HG03025 (cell line): Measurements from ENCODE around the gene PPP1CB.
"Not testable (repeated sequence)": the region's sequence is repeated elsewhere in the genome, so short reads cannot be mapped to it uniquely, and the experiment has no call there.

ENCODE experiments used
- ATAC-seq: cut with Tn5 transposase; IDR thresholded peaks from one replicate; pipeline ENCODE4 v1.9.1; 2021; ENCODE audit warnings: mild to moderate bottlenecking, moderate library complexity; ENCODE audit not compliant: unreplicated experiment, low FRiP score

PPP1CB gene

GRCh38 chr2:28772351-28772750, 20.7 kb downstream of the PPP1CB start:
- ATAC-seq, result no peak

DNA sequence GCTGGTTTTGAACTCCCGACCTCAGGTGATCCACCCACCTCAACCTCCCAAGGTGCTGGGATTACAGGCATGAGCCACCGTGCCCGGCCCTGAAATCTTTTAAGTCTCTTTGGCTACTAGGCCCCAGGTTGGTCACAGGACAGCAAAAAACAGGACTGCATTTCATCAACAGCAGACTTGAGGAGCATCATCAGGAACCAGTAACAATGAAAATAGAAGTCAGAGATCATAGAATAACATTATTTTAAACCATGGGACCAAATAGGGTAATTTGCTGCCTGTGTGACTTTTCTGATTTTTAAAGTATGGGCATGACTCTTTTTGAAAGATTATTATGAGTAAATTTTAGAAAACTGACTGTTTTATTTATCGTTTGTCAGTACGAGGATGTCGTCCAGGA, 24.8 kb downstream of the PPP1CB start:
- no peak for ATAC-seq

DNA sequence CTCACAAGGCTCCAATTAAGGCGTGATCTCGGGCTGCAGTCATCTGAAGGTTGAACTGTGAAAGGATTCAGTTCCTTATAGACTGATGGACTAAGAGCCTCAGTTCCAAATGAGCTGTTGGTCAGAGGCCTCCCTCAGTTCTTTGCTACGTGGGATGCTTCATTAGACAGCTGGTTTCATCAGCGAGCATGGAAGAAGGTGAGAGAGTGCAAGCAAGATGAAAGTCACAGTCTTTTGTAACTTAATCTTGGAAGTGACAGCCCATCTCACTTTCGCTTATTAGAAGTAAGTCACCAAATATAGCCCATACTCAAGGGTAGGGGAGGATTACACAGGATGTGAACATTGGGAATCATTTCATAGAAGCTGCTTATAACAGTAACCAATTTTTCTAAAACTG, 26.8 kb downstream of the PPP1CB start:
- no peak for ATAC-seq

DNA sequence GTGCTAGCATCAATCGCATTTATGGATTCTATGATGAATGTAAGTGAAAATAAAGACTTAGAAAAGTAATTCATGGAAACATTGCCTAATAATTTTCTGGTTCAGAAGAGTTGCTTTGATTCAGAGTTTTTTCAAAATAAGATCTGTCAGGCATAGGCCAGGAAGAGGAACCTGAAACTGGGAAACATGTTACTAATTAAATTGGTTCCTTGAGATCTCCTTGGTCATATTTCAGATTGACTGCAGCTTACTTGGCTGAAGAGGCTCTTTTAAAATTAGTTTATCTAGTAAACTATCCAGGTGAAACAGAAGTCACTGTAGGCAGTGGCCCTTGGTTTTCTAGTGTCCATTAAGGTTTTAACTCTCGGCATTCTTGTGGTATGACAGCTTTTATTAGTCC, 27.4 kb downstream of the PPP1CB start:
- no peak for ATAC-seq

DNA sequence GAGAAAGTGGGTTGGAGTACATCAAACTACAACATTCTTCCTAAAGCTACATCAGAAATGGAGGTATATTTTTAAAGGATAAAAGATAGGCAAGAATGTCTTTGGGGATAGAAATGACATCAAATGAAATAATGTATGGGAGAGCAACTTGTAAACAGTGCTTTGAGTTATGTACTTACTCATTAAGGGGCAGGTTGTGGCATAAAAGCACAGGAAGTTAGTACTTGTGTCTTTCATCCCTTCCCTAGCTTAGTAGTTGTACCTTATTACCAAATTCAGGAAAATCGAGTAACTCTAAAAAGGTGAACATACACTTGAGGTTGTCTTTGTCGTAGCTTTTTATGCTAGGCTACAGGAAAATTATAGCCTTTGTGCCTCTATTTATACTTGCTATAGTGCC, 28.9 kb downstream of the PPP1CB start:
- ATAC-seq, result no peak

DNA sequence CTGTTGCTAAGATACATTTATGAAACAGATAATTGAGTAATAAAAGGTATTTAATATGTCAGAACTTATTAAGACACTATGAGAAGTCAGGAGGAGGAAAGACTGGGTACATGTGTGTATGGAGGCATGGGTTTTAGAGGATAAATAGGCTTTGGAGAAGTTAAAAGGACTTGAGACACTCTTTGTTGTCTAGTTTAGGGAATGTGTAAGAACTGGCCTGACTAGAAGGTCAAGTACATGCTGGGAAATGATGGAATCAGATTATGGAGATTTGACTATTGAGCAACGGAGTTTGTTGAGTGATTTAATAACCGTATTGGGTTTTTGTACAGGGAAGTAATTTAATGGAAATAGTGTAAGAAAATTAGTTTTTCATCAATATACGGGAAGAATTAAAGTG, 30.8 kb downstream of the PPP1CB start:
- no peak for ATAC-seq

DNA sequence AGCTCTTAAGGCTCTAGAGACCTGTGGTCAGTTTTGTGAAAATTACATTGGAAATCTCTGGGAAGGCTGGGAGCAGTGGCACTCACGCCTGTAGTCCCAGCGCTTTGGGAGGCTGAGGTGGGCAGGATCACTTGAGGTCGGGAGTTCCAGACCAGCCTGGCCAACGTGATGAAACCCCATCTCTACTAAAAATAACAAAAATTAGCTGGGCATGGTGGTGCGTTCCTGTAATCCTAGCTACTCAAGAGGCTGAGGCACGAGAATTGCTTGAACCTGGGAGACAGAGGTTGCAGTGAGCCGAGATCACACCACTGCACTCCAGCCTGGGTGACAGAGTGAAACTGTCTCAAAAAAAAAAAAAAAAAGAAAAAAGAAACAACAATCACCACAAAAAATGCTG, 32.9 kb downstream of the PPP1CB start:
- not testable (repeated sequence) for ATAC-seq

GRCh38 chr2:28796620-28797019, 45.0 kb downstream of the PPP1CB start:
- ATAC-seq, result no peak

DNA sequence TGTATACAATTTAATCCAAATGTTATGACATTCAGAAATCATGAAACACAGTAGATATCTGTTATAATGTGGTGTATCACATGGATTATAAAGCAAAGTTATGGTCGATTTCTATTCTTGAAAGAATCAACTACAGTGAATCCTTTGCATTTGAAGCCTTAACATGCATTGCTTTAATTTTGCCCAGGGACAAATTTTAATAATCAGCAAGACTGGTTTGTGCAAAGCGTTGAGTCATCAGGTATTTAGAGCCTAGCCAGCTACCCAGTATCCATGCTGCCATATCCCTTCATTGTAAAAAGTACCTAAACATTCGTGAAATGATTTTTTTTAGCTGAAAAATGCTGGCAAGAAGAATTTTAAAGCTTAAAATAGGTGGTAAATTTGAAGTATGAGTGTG, 50.1 kb downstream of the PPP1CB start:
- no peak for ATAC-seq

- no peak for ATAC-seq
These were observed 51.4 kb downstream of the PPP1CB start for GRCh38 chr2:28802975-28803429.

DNA sequence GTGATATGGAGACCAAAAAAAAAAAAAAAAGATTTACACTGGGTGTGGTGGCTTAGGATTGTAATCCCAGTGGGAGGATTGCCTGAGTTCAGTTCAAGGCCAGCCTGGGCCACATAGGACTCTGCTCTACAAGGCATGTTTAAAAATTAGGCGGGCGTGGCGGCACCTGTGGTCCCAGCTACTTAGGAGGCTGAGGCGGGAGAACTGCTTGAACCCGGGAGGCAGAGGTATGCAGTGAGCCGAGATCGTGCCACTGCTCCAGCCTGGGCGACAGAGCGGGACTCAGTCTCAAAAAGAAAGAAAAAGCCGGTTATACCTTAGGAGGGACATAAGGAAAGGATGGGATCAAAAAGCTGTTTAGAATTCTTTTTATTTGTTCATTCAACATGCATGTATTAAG, 58.3 kb downstream of the PPP1CB start:
- no peak for ATAC-seq

DNA sequence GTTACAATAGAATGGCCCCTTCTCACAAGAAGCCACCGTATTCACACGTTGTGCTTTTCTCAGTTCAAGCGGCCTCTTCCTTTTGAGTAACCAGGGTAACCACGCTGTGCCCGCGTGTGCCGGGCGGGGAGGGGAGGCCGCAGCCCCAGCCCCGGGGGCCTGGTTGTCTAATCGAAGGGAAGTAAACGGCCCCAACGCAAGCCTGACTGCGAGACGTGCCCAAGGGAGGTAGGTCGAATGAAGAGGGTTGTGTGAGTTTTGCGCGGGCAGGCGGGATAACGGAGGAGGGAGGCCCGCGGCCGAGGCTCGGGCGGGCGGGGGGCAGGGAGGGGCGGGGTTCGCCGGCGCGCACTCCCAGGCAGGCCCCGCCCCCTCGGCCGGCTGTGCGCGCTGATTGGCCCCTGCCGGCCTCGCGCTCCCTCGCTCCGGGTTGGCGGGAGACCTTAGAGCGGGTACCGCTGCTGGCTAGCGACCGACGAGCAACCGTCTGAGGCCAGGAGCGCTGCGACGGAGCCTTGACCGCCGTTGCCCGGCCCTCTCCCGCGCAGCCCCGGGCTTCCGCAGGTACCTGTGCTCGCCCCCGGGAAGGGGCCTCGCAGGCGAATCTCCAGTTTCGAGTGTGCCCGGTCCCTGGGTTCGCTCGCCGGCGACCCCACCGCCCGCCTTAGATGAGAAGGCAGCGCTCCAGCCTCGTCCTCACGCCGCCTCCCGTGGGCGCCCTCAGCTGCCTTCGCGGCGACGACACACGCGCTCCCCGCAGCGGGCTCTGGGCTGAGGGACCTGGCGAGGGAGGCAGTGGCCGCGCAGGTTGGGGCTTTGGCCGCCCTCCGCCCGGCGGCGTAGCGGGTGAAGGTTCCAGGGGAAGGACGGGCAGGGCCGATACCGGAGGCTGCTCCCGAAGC, 59.0 kb downstream of the PPP1CB start, which contains the start of gene SPDYA:
TSS of gene SPDYA (plus strand) at position 451 of the 902 bp plus-strand sequence. CDS start 5,181 bp downstream, outside the sequence.
- peak; percentile 61 for ATAC-seq

DNA sequence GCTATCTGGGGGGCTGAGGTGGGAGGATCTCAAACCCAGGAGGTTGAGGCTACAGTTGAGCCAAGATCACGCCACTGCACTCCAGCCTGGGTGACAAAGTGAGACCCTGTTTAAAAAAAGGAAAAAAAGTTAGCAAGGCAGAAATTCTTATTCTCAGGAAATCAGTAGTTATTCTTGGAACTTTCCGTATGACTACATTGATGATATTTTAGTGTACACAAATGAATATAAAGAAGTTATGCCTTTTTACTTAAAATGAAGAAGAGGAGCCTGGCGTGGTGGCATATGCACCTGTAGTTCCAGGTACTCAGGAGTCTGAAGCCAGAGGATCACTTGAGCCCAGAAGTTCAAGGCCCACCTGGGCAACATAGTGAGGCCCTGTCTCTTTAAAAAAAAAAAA, 66.4 kb downstream of the PPP1CB start:
- no peak for ATAC-seq

GRCh38 chr2:28821295-28821958, 69.8 kb downstream of the PPP1CB start:
- no peak for ATAC-seq

- no peak for ATAC-seq
These were observed 70.4 kb downstream of the PPP1CB start for GRCh38 chr2:28822036-28822435.

DNA sequence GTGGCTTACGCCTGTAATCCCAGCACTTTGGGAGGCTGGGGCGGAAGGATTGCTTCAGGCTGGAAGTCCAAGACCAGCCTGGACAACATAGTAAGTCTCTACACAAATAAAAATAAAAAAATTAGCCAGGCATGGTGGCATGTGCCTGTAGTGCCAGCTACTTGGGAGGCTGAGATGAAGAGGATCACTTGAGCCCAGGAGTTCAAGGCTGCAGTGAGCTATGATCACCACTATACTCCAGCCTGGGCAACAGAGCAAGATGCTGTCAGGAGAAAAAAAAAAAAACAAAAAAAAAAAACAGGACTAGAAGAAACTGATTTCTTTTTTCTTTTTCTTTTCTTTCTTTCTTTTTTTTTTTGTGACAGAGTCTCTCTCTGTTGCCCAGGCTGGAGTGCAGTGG, 72.6 kb downstream of the PPP1CB start:
- ATAC-seq, result no peak

GRCh38 chr2:28824870-28825269, 73.2 kb downstream of the PPP1CB start:
- ATAC-seq, result no peak

- no peak for ATAC-seq
These were observed 76.8 kb downstream of the PPP1CB start for GRCh38 chr2:28828382-28828781.

GRCh38 chr2:28833740-28834470, 82.3 kb downstream of the PPP1CB start:
- ATAC-seq, result no peak

DNA sequence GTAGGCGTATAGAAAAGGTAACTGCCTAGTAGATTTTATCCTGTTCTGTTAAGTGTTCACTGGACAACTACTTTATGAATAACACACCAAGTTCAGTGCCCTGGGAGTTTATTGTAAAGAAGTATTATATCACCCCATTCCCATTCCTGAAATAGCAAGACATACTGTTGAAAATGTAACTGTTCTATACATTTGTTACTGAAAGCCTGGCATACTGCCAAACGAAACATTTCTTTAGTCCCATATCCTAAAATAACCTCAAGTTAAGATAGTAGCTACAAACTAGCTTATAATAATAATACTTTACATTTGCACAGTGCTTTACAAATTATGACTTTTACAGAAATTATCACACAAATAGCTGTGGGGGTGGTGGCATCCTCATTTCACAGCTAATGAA, 84.2 kb downstream of the PPP1CB start:
- no peak for ATAC-seq

- ATAC-seq, result no peak
These were observed 87.3 kb downstream of the PPP1CB start for GRCh38 chr2:28838971-28839370.
